ENCODE data around the gene RNF207.

RNF207 gene

GRCh38 chr1:6249739-6250689 lies 44.1 kb downstream of the RNF207 start:
- DNase-seq (ENCODE audit: low read depth) = no peak

DNA sequence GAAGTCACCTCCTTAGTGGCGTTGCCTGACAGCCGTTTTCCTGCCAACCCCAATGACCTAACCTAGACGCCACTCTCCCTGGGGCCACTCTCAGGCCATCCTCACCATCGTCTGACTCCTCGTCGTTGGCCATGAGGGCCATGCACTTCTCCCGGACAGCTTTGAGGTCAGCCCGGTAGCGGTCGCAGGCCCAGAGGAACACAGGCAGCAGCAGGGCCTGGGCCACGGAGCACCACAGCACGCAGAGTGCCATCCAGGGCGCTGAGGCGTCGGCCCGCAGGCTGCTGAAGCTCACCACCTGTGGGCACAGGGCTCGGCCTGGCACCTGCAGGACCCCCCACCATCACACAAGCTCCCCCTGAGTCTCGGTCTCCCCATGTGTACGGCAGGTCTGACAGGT lies 45.3 kb downstream of the RNF207 start:
- DNase-seq (ENCODE audit: low read depth) = no peak

GRCh38 chr1:6251681-6252373 lies 45.9 kb downstream of the RNF207 start:
- DNase-seq (ENCODE audit: low read depth) = no peak

DNA sequence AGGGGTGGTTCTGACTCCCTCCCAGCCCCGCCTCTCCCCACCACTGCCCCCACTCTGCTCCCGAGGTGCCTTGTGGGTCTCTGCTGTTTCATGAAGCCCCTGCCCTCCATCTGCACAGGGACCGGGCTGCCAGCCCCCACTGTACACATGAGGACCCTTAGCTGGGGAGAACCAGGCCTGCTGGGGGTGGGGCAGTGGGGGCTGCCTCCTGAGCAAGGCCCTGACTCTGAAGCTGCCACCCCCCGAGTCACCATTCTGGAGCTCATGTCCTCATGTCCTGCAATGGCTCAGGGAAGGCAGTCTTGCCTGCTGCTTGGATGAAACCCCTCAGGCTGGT lies 46.4 kb downstream of the RNF207 start:
- DNase-seq (ENCODE audit: low read depth) = no peak

DNA sequence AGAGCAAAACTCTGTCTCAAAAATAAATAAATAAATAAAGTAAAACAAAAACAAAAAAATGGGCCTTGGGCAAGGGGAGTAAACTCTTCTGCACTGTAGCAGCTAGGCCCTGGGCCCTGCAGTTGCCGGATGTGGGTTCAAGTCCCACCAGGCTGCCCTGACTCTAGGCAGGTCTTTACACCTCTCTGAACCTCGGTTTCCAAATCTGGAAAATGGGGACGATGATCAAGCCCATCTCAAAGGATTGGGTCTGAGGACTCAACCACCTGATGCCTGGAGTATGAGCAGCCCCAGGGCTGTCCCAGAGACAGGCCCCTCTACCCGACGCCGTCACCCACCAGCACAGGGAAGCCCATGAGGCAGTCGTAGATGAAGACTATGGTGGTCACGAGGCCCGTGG lies 47.5 kb downstream of the RNF207 start:
- DNase-seq (ENCODE audit: low read depth) = no peak

DNA sequence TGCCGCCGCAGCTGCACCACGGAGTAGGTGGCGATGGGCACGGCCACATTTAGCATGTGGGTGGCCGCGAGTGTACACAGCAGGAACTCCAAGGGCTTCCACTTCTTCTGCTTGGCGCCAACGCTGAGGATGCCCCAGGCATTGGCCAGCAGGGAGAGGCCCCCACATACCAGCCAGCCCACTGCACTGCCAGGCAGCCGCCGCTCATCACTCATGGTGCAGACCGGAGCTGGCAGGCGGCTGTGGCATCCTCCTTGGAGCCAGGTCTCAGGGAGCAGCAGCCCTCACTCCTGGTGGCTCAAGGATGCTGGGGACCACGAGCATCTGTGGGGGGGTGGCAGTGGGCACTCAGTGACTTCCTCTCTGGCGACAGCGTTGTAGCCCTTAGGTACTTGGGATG lies 48.8 kb downstream of the RNF207 start:
- DNase-seq (ENCODE audit: low read depth) = no peak

GRCh38 chr1:6256645-6257044 lies 50.7 kb downstream of the RNF207 start:
- no peak for DNase-seq (ENCODE audit: low read depth)

GRCh38 chr1:6257541-6258069 lies 51.7 kb downstream of the RNF207 start:
- no peak for DNase-seq (ENCODE audit: low read depth)

DNA sequence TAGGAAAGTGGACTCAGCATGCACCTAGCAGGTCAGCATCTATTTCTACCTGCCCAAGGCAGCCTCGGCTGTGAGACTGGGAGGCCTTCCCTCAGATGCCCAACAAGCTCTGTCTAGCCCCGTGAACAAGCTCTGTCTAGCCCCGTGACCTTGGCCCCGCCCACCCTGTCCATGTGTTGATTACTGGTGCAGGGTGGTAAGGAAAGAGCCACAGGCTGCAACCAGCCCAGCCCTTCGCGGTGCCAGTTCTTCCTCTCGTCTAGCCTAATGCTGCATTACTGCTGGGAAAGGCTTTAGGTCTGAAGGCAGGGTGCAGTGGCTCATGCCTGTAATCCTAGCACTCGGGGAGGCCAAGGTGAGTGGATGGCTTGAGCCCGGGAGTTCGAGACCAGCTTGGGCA lies 52.8 kb downstream of the RNF207 start:
- no peak for DNase-seq (ENCODE audit: low read depth)

DNA sequence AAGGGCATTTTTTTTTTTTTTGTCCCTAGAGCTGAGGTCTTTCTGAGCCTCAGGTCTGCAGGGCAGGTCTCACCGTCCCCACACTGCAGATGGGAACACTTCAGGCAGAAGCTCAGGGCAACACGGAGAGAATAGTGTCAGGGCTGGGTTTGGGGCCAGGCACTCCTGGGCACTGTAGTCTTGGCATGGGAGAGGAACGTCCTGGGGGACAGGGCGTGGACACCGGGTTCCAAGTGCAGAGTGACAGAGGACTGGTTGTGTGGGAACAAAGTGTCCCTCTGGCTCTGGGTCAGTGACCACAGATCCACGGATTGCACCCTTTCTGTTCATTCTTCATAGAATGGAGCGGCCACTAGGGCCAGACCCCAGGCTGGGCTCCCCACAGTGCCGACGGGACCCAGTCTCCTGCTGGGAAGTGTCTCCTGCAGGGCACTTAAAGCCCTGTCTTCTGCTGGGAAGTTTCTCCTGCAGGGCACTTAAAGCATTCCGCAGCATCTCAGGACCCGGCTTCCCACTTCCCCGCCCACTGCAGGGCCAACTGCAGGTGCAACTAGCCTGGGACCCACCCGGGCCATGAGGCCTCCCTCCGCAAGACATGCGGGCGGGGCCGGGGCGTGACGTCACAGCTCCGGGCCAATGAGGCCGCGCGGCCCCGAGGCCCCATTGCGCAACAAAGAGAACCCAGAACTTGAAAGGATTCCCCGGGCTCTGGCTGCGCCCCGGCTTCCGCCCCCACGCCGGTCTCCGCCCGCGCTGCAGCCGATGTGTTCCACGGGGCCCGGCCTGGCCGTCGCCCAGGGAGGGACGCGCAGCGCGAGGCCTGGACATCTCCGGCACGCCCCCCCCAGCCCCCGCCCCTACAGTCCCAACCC lies 53.8 kb downstream of the RNF207 start:
- peak; percentile 70 for DNase-seq (ENCODE audit: low read depth)

- DNase-seq (ENCODE audit: low read depth) = no peak
These were observed 54.6 kb downstream of the RNF207 start for GRCh38 chr1:6260433-6260934.

- peak; percentile 54 for DNase-seq (ENCODE audit: low read depth)
These were observed 55.2 kb downstream of the RNF207 start, which contains the start of gene GPR153 for GRCh38 chr1:6260961-6261614. GPR153 (minus strand) TSS chr1:6261098; CDS start chr1:6254905, 6,193 bp downstream.

GRCh38 chr1:6261615-6261995 lies 55.7 kb downstream of the RNF207 start:
- no peak for DNase-seq (ENCODE audit: low read depth)

GRCh38 chr1:6262555-6263420 lies 56.9 kb downstream of the RNF207 start:
- no peak for DNase-seq (ENCODE audit: low read depth)

- DNase-seq (ENCODE audit: low read depth) = no peak
These were observed 57.8 kb downstream of the RNF207 start for GRCh38 chr1:6263716-6264115.

DNA sequence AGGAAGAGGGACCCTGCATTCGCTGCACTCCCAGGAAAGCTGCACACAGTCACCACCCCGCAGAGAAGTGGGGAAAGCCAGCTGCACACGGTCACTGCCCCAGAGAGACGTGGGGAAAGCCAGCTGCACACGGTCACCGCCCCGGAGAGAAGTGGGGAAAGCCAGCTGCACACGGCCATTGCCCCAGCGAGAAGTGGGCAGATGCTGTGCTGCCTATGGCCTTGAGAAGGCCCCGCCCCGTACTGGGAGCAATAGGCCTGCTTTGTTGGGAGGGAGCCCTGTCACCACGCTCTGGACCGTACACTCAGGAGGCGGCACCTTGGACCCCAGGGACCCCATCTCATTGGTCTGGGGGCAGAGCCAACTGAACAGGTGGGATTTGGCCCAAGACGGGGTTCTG lies 59.2 kb downstream of the RNF207 start:
- no peak for DNase-seq (ENCODE audit: low read depth)

- DNase-seq (ENCODE audit: low read depth) = no peak
These were observed 60.7 kb downstream of the RNF207 start for GRCh38 chr1:6266641-6267040.

- DNase-seq (ENCODE audit: low read depth) = no peak
These were observed 61.9 kb downstream of the RNF207 start for GRCh38 chr1:6267686-6268322.

GRCh38 chr1:6268415-6268814 lies 62.5 kb downstream of the RNF207 start:
- DNase-seq (ENCODE audit: low read depth) = no peak

DNA sequence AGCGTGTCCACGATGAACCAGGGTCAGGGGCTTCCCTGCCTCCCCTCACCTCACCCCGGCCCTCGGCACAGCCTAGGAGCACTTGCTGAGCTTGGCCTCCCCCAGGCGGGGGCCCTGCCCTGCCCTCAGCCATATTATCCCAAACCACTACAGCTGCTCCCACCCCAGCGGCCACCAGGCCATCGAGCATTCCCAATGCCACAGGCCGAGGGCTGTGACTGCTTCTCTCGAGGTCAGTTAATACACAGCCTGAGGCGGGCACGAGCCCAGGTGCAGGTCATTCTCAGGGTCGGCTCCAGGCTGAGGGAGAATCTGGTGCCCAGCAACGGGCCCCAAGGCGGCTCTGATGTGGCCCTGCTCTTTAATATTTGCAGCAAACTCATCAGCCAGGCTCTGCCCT lies 63.4 kb downstream of the RNF207 start:
- DNase-seq (ENCODE audit: low read depth) = no peak

Data from stimulated activated CD8-positive, alpha-beta memory T cell treated with anti-CD3 and anti-CD28 coated beads, Interleukin-4, amount 100 ng/mL, for 24 hours (primary cell).